Endometrium (tissue), 2 donors: ENCODE measurements around the gene KCNQ5.

Source experiments
- FAIRE-seq: peaks from 2 replicates; lab custom pipeline; 2012; peaks lifted over from hg19 to GRCh38; lab: Jason Lieb, UNC
- donor health status: control.
- donor health status: control.

Gene KCNQ5

DNA sequence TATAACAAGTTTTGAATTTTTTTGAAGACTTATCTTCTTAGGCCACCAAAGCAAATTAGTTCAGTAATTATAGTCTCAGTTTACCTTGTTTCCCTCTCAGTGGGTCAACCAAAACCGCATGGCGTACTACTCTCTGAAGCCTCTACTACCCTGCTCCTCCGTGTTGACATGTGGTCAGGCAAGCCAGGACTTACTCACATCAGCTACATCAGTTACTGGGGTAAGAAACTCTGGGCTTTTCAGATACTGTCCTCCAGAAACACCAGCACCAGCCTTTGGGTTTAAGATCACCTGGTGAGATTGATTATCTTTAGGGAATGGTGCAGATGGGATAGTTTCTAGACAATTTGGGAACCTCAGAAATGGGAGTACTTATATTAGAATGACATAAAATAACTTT is 55.1 kb downstream of the KCNQ5 start:
- no peak for FAIRE-seq

DNA sequence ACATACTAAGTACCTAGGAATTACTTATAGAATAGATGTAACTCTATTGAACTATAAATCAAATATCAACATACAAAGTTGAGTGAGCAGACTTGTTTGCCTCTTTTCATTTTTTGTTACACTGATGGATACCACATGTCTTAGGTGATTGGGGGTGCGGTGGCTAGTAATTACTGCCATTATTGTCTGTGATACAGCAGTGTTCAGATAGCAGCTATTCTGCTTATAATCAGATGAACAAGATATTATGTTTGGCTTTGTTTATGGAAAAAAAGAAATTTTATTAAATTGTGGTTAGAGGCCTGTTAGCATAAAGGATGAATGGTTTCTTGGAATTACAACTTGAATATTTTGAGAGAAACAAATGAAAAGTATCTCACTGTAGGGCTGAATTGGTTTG is 55.9 kb downstream of the KCNQ5 start:
- FAIRE-seq, result no peak

DNA sequence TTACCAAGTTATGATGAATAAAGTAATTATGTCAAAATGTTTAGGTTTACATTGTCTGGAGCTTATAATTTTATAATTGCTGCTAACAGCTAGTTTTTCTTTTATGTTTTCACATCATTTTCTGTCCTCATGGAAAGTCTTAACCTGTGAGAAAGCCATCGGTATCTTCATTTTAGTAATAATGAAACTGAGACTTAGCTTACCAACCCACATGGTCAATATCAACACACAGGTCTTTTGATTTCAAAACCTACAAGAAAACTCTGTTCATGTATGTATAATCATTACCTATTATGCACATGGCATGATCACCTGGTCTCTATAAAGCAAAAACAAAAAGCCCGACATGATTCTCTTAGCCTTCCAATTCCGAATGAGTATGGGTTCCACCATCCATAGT is 61.9 kb downstream of the KCNQ5 start:
- FAIRE-seq, result no peak

GRCh38 chr6:72689107-72689954 is 67.5 kb downstream of the KCNQ5 start:
- no peak for FAIRE-seq

DNA sequence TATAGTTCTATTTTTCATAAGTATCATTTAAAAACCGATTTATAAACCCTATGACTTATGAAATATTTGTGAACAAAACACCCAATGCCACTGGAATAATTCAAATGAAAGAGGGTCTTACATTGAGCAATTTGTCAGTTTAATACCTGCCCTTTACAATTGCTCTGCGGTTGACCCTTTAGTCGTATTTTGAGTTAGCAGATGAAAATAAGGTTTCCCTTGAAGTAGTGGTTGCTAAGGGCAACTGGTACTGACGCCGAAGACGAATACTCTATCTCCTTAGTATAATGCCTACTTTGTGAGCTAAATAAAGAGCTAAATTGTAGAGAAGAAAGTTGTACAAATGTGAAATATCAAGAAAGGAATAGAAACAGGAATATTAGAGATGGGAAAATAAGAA is 69.4 kb downstream of the KCNQ5 start:
- no peak for FAIRE-seq

DNA sequence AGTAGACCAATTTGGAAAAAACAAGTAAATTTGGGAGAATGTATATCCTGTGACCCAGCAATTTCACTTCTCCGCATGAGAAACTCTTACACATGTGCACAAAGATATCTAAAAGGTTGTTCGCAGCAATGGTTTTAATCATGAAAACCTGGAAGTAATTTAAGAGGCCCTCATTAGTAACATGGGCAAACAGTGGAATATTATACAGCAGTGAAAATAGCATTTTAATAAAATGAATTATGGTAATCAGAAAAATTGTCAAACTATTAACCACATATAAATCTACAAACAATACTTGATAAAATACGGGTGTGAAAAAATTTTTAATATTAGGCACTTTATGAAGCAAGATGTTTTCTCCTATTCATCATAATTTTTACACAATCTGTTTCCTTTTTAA is 74.2 kb downstream of the KCNQ5 start:
- no peak for FAIRE-seq

DNA sequence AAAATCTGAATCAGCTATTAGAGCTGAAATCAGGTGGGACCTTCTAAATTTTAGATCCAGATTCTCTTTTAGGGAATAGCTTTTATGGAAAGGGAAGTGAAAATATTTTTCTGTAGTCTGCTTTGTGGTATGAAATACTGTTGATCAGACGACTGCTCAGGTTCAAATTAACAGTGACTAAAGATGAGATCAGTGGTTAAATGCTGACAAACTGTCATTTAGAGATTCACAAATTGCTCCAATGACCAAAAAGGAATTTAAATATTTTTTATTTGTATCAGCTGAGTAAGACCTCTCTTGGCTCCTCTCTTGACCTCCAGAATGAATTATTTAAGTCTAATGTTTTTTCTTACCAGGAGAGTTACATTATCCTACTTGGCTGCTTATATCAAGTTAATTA is 77.3 kb downstream of the KCNQ5 start:
- no peak for FAIRE-seq

GRCh38 chr6:72702421-72702820 is 80.6 kb downstream of the KCNQ5 start:
- FAIRE-seq, result no peak

GRCh38 chr6:72703093-72703492 is 81.2 kb downstream of the KCNQ5 start:
- no peak for FAIRE-seq

GRCh38 chr6:72704979-72705378 is 83.1 kb downstream of the KCNQ5 start:
- no peak for FAIRE-seq

GRCh38 chr6:72709431-72709830 is 87.6 kb downstream of the KCNQ5 start:
- FAIRE-seq, result no peak

DNA sequence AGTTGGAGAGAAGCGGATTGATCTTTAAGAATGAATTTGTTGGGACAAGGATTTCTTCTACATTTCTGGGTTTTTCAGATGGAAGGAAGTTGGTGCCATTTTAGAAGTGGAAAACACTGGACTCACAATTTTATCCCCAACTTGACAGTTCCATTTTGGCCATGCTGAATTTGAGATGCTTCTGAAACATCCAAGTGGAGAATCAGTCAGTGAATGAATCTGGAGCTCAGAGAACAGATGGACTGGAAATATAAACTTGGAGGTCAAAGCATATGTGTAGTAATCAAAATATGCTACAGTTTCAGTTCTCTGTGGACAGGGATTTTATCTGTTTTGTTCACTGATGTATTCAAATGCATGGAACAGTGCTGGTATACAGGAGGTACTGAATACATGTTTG is 89.9 kb downstream of the KCNQ5 start:
- FAIRE-seq, result no peak

DNA sequence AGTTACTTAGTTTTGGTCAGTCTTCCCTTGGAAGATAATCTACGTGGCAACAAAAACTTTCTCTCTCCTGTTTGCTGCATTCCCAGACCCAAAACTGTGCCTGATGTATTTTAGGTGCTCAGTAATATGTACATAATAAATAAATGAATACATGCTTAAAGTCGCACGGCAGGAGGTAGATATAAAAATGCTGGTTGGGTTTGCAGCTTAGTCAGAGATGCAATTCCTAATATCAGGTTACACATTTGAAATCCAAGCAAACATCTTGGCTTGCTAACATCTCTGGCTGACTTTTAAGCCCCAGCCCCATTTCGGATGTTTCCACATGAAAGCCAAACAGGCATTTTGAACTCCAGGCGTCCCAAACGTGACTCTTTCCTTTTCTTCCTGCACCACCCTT is 91.0 kb downstream of the KCNQ5 start:
- no peak for FAIRE-seq

- no peak for FAIRE-seq
Observed at GRCh38 chr6:72715119-72715518, 93.3 kb downstream of the KCNQ5 start.

DNA sequence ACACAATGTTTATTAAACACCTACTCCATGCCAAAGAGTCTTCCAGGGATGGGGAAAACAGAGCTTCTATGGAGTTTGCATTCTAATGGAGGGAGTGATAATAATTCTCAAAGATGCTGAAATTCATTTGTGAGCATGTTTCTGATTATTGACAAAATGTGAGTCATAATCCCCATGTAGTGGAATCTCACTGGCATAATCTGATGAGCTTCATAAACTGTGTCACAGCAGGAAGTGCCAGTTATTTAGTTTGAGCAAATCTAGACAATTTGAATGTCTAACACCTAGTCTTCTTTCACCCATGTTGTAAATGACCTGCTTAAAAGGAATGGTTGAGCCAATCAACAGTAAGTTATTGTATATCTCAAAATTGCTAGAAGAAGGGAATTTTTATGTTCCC is 95.1 kb downstream of the KCNQ5 start:
- FAIRE-seq, result no peak

- no peak for FAIRE-seq
Observed at GRCh38 chr6:72720464-72720863, 98.6 kb downstream of the KCNQ5 start.

DNA sequence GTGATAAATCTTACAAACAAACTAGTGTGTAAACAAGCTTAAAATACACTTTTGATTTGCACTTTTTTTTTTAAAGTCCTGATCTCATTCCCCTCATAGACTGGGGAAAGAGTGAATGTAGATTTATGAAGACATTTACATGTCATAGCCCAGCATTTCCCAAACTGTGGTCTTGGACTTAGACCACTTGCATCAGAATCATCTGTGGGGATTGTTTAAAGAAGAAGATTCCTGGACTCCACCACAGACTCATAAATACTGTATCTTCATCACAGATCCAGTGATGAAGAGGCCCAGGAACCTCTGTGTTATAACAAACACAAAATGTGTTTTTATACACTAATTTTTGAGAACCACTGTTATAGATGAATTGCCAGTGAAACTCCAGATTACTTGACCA is 99.5 kb downstream of the KCNQ5 start:
- FAIRE-seq, result no peak

GRCh38 chr6:72724545-72724944 is 102.7 kb downstream of the KCNQ5 start:
- no peak for FAIRE-seq

DNA sequence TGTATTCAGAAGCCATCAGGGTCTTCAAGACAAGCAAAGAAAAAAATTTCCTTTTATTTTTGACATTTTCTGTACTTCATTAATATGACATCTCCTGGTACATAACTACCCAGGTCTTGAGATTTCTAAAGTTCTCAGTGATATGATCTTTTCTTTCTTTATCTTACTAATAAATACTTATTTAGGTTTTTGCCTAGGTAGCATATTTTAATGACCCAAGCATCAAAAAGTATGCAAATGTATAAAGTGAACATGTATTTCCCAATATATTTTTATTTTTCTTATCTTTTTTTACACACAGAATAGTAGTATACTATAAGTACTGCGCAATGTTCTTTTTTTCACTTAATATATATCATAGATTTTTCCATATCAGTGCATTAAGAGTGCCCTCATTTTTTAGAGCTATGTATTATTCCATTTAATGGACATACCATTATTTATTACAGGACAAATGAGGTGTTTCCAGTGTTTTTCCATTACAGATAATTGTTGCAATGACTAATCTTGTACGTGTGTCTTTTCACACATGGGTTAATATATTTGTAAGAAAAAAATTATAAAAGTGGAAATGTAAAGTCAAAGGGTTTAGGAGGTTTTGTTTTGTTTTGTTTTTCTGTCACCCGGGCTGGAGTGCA is 107.0 kb downstream of the KCNQ5 start:
- FAIRE-seq, result no peak

GRCh38 chr6:72733045-72733444 is 111.2 kb downstream of the KCNQ5 start:
- FAIRE-seq, result no peak

GRCh38 chr6:72738091-72738490 is 116.2 kb downstream of the KCNQ5 start:
- no peak for FAIRE-seq

DNA sequence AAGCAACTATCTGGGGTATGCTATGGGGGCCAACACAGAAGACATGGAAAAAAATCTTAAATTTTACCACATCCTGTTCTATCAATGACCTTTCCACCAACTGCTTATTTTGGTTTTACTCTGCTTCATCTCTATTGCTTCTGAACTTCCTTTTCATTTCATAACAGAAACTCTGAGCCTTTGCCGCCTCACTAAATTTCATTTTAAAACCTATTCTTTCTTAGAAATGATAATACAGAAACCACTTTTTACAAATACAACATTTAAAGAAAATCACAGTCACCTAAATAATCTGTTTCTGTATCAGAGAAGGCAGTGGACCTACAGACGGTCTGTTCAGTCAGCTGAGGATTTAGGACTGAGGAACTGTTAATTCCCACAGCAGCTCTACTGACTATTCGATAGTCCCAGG is 117.5 kb downstream of the KCNQ5 start:
- FAIRE-seq, result no peak

DNA sequence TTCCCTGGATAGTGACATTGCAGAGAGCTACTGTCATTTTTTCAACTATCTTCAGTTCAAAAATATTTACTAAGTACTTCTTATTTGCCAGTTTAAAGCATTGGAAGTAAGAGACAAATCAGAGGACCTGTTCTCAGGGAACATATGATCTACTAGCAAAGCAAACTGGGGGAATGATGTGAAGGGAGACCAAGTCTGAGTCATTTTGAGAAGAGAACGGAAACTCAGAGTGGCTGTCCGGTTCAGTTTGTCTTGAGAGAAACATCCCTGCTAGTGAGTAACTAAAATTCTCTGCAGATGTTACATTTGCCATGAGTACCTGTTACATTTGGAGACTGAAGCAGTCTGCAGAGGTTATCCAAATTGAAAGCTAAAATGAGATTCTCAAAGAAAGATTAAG is 118.3 kb downstream of the KCNQ5 start:
- FAIRE-seq, result no peak

DNA sequence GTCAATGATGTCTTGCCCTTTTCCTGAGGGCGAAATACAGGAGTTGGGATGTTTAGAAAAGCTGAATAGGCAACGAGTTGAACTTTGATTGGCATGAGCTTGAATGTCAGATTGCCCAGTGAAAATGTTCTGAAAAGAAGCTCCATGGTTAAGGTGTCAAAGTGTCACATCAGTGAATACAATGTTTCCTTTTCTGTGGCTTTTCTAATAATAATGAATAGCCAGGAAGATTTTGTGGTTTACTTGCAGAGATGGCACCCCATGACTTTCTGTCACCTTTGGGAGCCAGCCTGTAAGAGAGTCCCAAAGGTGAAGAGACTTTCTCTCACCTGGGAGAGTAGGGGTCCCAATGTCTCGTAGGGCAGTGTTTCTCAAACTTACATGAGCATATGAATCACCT is 119.2 kb downstream of the KCNQ5 start:
- no peak for FAIRE-seq
